ENCODE measurements around the gene OST4. TPM values are rescaled to one million over a fixed set of nuclear protein-coding genes. Genes with fewer than 3 reads are reported as not detected.

OST4 gene
- total RNA-seq, 2 experiments from 2014 or later: 282 to 290 TPM

Other genes starting within 250 kb of the OST4 start
- gene DPYSL5, start 223.5 kb downstream of the OST4 start, total RNA-seq: not detected
- 1 to 10 TPM; 2.0 to 2.3 TPM for gene MAPRE3, start 101.0 kb downstream of the OST4 start, total RNA-seq
- gene TMEM214, start 38.7 kb downstream of the OST4 start, total RNA-seq: 10 to 100 TPM; 50.6 to 54.3 TPM
- gene AGBL5, start 20.0 kb downstream of the OST4 start, total RNA-seq: 10 to 100 TPM; 14.8 to 15.2 TPM
- under 1 TPM; 0.62 to 0.76 TPM for gene EMILIN1, start 7.0 kb upstream of the OST4 start, total RNA-seq
- 10 to 100 TPM; 12.6 to 12.8 TPM for gene KHK, start 15.1 kb upstream of the OST4 start, total RNA-seq
- gene CGREF1, start 47.5 kb upstream of the OST4 start, total RNA-seq: 1 to 10 TPM; 8.8 to 9.8 TPM
- under 1 TPM; 0.44 to 0.54 TPM for gene ABHD1, start 52.2 kb upstream of the OST4 start, total RNA-seq
- 10 to 100 TPM; 62.1 to 63.3 TPM for gene PREB, start 63.0 kb upstream of the OST4 start, total RNA-seq
- gene PRR30, start 67.8 kb upstream of the OST4 start, total RNA-seq: not detected
- not detected for gene TCF23, start 77.3 kb upstream of the OST4 start, total RNA-seq
- gene ATRAID, start 140.4 kb upstream of the OST4 start, total RNA-seq: 10 to 100 TPM; 75.4 to 77.4 TPM
- 10 to 100 TPM; 74.2 to 81.9 TPM for gene SLC5A6, start 140.6 kb upstream of the OST4 start, total RNA-seq
- gene CAD, start 145.7 kb upstream of the OST4 start, total RNA-seq: 100 to 1,000 TPM; 134 TPM
- gene SLC30A3, start 191.4 kb upstream of the OST4 start, total RNA-seq: under 1 TPM; 0.14 to 0.22 TPM
- not detected for gene DNAJC5G, start 203.8 kb upstream of the OST4 start, total RNA-seq
- under 1 TPM; 0.24 to 0.33 TPM for gene TRIM54, start 210.8 kb upstream of the OST4 start, total RNA-seq
- 1 to 10 TPM; 1.3 to 1.6 TPM for gene UCN, start 236.8 kb upstream of the OST4 start, total RNA-seq

Measured in activated naive CD8-positive, alpha-beta T cell treated with anti-CD3 and anti-CD28 coated beads for 36 hours (primary cell).